GM06990 (cell line): ENCODE data around the gene SMIM44.

Experiments used
- DNase-seq: peaks from one replicate; pipeline ENCODE4 v3.0.0-alpha.2; 2011; ENCODE audit not compliant: insufficient read length; ENCODE audit errors: extremely low read depth
- H3K27me3 ChIP-seq: replicated peaks from 2 replicates; pipeline ENCODE4 v1.6.0; 2011; ENCODE audit warnings: low read length; ENCODE audit not compliant: control insufficient read depth, insufficient read depth
- H3K36me3 ChIP-seq: 2 replicates; pipeline ENCODE4 v1.5.1; 2011; ENCODE audit warnings: low read length; ENCODE audit not compliant: control insufficient read depth, insufficient read depth
- H3K4me3 ChIP-seq: replicated peaks from 2 replicates; pipeline ENCODE4 v1.5.1; 2011; ENCODE audit warnings: low read depth, mild to moderate bottlenecking, control low read depth, low read length
- TF ChIP-seq, protein P1 (sequence below): IDR thresholded peaks from 2 replicates; pipeline ENCODE4 v1.5.1; 2011; ENCODE audit warnings: low read length, control low read depth, mild to moderate bottlenecking, inconsistent platforms; ENCODE audit not compliant: insufficient read depth, poor library complexity, severe bottlenecking

The SMIM44 gene

DNA sequence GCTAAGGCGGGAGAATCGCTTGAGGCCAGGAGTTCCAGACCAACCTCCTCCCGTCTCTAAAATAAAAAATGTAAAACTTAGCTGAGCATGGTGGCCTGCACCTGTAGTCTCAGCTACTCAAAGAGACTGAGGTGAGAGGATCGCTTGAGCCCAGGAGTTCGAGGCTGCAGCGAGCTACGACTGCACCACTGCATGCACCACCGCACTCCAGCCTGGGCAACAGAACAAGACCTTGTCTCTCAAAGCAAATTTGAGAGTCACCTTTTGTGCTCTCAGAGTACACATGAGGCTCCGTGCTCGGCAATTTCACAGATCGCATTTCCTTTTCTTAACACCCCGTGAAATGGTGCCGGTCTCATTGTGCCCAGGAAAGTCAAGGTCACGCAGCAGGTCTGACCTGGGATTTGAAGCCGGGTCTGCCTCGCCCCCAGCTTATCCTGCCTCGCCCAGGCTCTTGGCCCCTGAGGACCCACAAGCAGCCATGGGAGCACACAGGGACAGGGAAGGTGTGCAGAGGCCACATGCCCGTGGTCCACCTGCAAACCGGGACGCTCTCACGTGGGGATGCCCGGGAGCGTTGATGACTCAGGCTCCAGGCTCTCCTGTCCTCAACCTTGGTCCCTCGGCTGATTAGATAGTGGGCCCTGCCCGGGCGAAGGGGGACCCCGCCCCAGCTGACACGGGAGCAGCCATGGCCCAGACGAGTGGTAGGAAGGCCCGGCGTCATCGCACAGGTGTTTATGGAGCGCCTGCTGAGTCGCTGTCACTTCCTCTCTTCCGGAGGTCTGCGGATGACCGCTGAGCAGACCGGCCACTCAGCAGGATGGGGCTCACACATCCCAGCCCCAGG is 1.8 kb downstream of the SMIM44 start:
- no peak for DNase-seq
- no peaks in the 10 kb centered on the region for H3K36me3 ChIP-seq
- TF ChIP-seq, protein P1, sequence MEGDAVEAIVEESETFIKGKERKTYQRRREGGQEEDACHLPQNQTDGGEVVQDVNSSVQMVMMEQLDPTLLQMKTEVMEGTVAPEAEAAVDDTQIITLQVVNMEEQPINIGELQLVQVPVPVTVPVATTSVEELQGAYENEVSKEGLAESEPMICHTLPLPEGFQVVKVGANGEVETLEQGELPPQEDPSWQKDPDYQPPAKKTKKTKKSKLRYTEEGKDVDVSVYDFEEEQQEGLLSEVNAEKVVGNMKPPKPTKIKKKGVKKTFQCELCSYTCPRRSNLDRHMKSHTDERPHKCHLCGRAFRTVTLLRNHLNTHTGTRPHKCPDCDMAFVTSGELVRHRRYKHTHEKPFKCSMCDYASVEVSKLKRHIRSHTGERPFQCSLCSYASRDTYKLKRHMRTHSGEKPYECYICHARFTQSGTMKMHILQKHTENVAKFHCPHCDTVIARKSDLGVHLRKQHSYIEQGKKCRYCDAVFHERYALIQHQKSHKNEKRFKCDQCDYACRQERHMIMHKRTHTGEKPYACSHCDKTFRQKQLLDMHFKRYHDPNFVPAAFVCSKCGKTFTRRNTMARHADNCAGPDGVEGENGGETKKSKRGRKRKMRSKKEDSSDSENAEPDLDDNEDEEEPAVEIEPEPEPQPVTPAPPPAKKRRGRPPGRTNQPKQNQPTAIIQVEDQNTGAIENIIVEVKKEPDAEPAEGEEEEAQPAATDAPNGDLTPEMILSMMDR = no peak
- H3K4me3 ChIP-seq = no peak overlapping the region
- H3K27me3 ChIP-seq = no peaks in the 10 kb centered on the region; the same call in 1 of the 2 replicates

DNA sequence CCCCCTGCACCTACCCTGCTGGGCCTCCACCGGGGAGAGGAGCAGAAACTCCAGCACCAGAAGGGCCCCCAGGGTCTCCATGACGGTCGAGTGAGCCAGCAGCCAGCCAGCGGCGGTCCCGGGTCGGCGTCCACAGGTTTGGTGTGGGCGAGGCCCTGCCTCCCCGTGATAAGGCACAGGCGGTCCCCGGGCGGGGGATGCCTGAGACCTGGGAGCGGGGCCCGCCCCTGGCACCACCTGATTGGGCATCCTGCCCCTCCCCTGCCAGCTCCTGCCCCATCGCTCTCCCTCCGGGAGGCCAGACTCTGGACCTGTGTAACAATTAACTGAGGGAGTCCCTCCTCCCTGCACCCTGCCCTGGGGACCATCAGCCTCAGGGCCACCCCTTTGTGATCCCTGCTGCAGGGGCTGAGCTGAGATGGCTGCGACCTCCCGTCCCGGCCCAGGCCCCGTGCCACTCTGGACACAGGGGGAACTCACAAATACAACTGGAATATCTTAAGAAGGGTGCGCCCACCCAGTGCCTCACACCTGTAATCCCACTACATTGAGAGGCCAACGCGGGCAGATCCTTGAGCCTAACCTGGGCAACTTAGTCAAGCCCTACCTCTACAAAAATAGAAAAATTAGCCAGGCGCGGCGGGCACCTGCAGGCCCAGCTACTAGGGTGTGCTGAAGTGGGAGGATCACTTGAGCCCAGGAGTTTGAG is 2.7 kb downstream of the SMIM44 start, which contains the start of gene SMIM24:
Gene SMIM24, minus strand, starts transcription at position 143 of the 709 bp plus-strand sequence. Its CDS starts 62 bp downstream, at position 81.
- Histone ChIP-seq H3K4me3 (no peak within 1 kb of the TSS), H3K36me3 (no peaks in the 10 kb centered on the region), H3K27me3 (no peaks in the 10 kb centered on the region; the same call in 1 of the 2 replicates)
- TF ChIP-seq, protein P1 = no peak
- DNase-seq = no peak

GRCh38 chr19:3479834-3480215 is 3.4 kb downstream of the SMIM44 start:
- no peak for DNase-seq
- no peaks in the 10 kb centered on the region; the same call in 1 of the 2 replicates for H3K27me3 ChIP-seq
- TF ChIP-seq, protein P1 = no peak
- H3K36me3 ChIP-seq = no peaks in the 10 kb centered on the region
- no peak overlapping the region for H3K4me3 ChIP-seq

- no peak for DNase-seq
- H3K4me3 ChIP-seq = no peak overlapping the region
- TF ChIP-seq, protein P1 = no peak
- no peaks in the 10 kb centered on the region for H3K36me3 ChIP-seq
- no peaks in the 10 kb centered on the region; the same call in 1 of the 2 replicates for H3K27me3 ChIP-seq
These were observed 3.9 kb downstream of the SMIM44 start for GRCh38 chr19:3479177-3479833.

GRCh38 chr19:3478409-3479176 is 4.6 kb downstream of the SMIM44 start:
- TF ChIP-seq, protein P1 = no peak
- no peak for DNase-seq
- Histone ChIP-seq H3K27me3 (no peaks in the 10 kb centered on the region; the same call in 1 of the 2 replicates), H3K4me3 (no peak overlapping the region), H3K36me3 (no peaks in the 10 kb centered on the region)
